G401 (cell line): ENCODE results near the gene ALPK3. TPM values are rescaled to one million over a fixed set of nuclear protein-coding genes. Genes with fewer than 3 reads are reported as not detected.

Experiments used
- DNase-seq: peaks from one replicate; pipeline ENCODE4 v3.0.0-alpha.2; 2015; ENCODE audit warnings: low spot score
- in situ Hi-C: cut with HindIII; loops from 2 replicates; pipeline ENCODE4 v1.10.0; 2016; ENCODE audit warnings: low sequenced_read_pairs, mixed read lengths
- total RNA-seq: library from RNA; depleted of rRNA; stranded (reverse); fragments of >200 nt; shearing (Covaris generic); gene quantifications from 2 replicates; pipeline ENCODE4 v1.2.3, GENCODE V29; 2014; rRNA removed

The ALPK3 gene
- 0.06 and 0.20 TPM in 2 replicates for total RNA-seq

- DNase-seq: no peak
- in situ Hi-C loops: no loop called here
These were observed at the start of gene ALPK3 for GRCh38 chr15:84816694-84817465. Gene ALPK3 (plus strand): TSS chr15:84817356. CDS start chr15:84817453, 97 bp downstream.

GRCh38 chr15:84772031-84772430, 45.1 kb upstream of the ALPK3 start:
- in situ Hi-C loops: no loop called here

GRCh38 chr15:84772467-84772866, 44.7 kb upstream of the ALPK3 start:
- no peak for DNase-seq
- in situ Hi-C loops: no loop called here

More at GRCh38 chr15:84772031-84772430, 45.1 kb upstream of the ALPK3 start:
- DNase-seq: no peak

- no peak for DNase-seq
- in situ Hi-C loops: no loop called here
These were observed 43.4 kb upstream of the ALPK3 start for GRCh38 chr15:84773716-84774115.

GRCh38 chr15:84775867-84776449, 41.2 kb upstream of the ALPK3 start:
- in situ Hi-C loops: no loop called here
- DNase-seq: no peak

- no peak for DNase-seq
- in situ Hi-C loops: no loop called here
These were observed 39.0 kb upstream of the ALPK3 start for GRCh38 chr15:84778194-84778593.

GRCh38 chr15:84780492-84780891, 36.7 kb upstream of the ALPK3 start:
- in situ Hi-C loops: no loop called here
- no peak for DNase-seq

- no peak for DNase-seq
- in situ Hi-C loops: no loop called here
These were observed 35.7 kb upstream of the ALPK3 start for GRCh38 chr15:84781495-84781894.

- in situ Hi-C loops: no loop called here
These were observed 34.8 kb upstream of the ALPK3 start for GRCh38 chr15:84782346-84782745.

GRCh38 chr15:84783493-84784251, 33.5 kb upstream of the ALPK3 start:
- in situ Hi-C loops: no loop called here
- peak; percentile 75 for DNase-seq

More at GRCh38 chr15:84782346-84782745, 34.8 kb upstream of the ALPK3 start:
- DNase-seq: no peak

- in situ Hi-C loops: no loop called here
- DNase-seq: no peak
These were observed 32.9 kb upstream of the ALPK3 start for GRCh38 chr15:84784262-84784661.

GRCh38 chr15:84785053-84785452, 32.1 kb upstream of the ALPK3 start:
- no peak for DNase-seq
- in situ Hi-C loops: no loop called here

GRCh38 chr15:84788500-84788899, 28.7 kb upstream of the ALPK3 start:
- DNase-seq: no peak
- in situ Hi-C loops: no loop called here

- in situ Hi-C loops: no loop called here
- DNase-seq: no peak
These were observed 27.4 kb upstream of the ALPK3 start for GRCh38 chr15:84789762-84790161.

GRCh38 chr15:84790676-84791075, 26.5 kb upstream of the ALPK3 start:
- in situ Hi-C loops: no loop called here
- no peak for DNase-seq

GRCh38 chr15:84791763-84792162, 25.4 kb upstream of the ALPK3 start:
- in situ Hi-C loops: no loop called here
- DNase-seq: no peak

- in situ Hi-C loops: no loop called here
- DNase-seq: no peak
These were observed 23.6 kb upstream of the ALPK3 start for GRCh38 chr15:84793431-84794161.

- in situ Hi-C loops: no loop called here
- no peak for DNase-seq
These were observed 23.0 kb upstream of the ALPK3 start for GRCh38 chr15:84794162-84794547.

GRCh38 chr15:84795186-84795585, 22.0 kb upstream of the ALPK3 start:
- in situ Hi-C loops: no loop called here
- DNase-seq: no peak
